ENCODE measurements around the gene SLC8B1. TPM values are rescaled to one million over a fixed set of nuclear protein-coding genes. Genes with fewer than 3 reads are reported as not detected.

Gene SLC8B1
- total RNA-seq, 1 donor = 19.5 TPM

DNA sequence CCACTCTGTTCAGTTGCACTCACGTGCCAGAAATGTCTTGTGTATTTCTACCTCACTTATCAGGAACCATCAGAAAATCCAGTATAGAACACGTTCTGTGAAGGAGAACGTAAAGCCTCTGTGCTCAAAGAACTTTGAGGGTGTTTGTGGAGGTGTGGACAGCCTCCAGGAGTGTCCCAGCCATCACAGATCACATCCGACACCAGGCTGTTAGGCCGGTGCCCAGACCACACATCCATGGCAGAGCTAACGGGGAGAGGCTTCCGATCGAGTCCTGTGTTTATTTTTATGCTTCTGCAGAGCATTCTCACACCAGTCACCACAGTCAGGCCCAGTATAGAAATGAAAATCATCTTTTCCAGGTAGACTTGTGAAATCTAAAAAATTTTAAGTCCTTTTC lies 60.1 kb downstream of the SLC8B1 start:
- TF ChIP-seq, protein P1, sequence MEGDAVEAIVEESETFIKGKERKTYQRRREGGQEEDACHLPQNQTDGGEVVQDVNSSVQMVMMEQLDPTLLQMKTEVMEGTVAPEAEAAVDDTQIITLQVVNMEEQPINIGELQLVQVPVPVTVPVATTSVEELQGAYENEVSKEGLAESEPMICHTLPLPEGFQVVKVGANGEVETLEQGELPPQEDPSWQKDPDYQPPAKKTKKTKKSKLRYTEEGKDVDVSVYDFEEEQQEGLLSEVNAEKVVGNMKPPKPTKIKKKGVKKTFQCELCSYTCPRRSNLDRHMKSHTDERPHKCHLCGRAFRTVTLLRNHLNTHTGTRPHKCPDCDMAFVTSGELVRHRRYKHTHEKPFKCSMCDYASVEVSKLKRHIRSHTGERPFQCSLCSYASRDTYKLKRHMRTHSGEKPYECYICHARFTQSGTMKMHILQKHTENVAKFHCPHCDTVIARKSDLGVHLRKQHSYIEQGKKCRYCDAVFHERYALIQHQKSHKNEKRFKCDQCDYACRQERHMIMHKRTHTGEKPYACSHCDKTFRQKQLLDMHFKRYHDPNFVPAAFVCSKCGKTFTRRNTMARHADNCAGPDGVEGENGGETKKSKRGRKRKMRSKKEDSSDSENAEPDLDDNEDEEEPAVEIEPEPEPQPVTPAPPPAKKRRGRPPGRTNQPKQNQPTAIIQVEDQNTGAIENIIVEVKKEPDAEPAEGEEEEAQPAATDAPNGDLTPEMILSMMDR (IDR thresholded peaks at IDR 0.05; ENCODE audit: extremely low read depth, low read depth, low read length) = no peak
- no peak for DNase-seq (ENCODE audit: insufficient read length, low spot score, missing footprints)
- H2AFZ ChIP-seq (ENCODE audit: low read length) = no peak overlapping the region

DNA sequence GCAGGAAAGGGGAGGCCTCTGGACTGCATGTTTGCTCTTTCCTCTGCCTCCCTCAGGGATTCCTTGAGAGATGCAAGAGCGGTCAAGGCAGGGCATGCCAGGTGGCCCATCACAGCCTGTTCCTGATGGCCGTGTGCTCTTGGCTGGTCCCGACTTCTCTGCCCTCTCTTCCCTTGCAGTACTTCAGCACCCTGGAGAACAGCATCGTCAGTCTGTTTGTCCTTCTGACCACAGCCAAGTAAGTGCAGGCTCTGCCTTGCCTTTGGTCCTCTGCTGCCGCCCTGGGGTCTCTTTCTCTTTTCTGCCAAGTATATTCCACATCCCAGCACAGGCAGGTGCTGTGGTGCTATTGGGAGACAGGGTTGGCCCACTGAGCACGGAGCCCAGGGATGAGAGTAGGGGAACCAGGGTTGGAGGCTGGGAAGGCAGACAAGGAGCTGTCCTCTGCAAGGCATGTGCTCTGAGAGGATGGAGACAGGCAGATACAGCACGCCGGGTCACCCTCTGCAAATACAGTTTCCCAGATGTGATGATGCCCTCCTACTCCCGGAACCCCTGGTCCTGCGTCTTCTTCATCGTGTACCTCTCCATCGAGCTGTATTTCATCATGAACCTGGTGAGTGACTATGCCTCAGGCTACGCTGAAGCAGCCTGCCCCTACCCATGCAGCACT lies 61.7 kb downstream of the SLC8B1 start:
- Histone ChIP-seq H3K4me3 (ENCODE audit: insufficient read depth, low read length) (no peak overlapping the region), H3K27me3 (ENCODE audit: insufficient read depth, low read length) (no peaks in the 10 kb centered on the region), H3K79me2 (ENCODE audit: insufficient read depth, low read length) (no peaks in the 10 kb centered on the region), H3K4me2 (ENCODE audit: insufficient read depth, low read length) (no peak overlapping the region), H3K27ac (ENCODE audit: low read depth, low read length) (no peak overlapping the region), H3K9me3 (ENCODE audit: low read depth, low read length) (no peaks in the 10 kb centered on the region), H4K20me1 (ENCODE audit: insufficient read depth, low read length) (no peaks in the 10 kb centered on the region), H2AFZ (ENCODE audit: low read length) (no peak overlapping the region), H3K36me3 (ENCODE audit: insufficient read depth, low read length) (peaks cover 25% of the 10 kb centered on the region), H3K4me1 (ENCODE audit: insufficient read depth, low read length) (peaks cover 15% of the 10 kb centered on the region)
- TF ChIP-seq, protein P1 (IDR thresholded peaks at IDR 0.05; ENCODE audit: extremely low read depth, low read depth, low read length) = no peak
- no peak for DNase-seq (ENCODE audit: insufficient read length, low spot score, missing footprints)

More for the DNA sequence above, 60.1 kb downstream of the SLC8B1 start:
- H4K20me1 ChIP-seq (ENCODE audit: insufficient read depth, low read length) = no peaks in the 10 kb centered on the region
- H3K79me2 ChIP-seq (ENCODE audit: insufficient read depth, low read length) = no peaks in the 10 kb centered on the region
- peaks cover 15% of the 10 kb centered on the region for H3K4me1 ChIP-seq (ENCODE audit: insufficient read depth, low read length)
- H3K4me3 ChIP-seq (ENCODE audit: insufficient read depth, low read length) = no peak overlapping the region
- no peaks in the 10 kb centered on the region for H3K27me3 ChIP-seq (ENCODE audit: insufficient read depth, low read length)
- peaks cover 36% of the 10 kb centered on the region for H3K36me3 ChIP-seq (ENCODE audit: insufficient read depth, low read length)
- H3K9me3 ChIP-seq (ENCODE audit: low read depth, low read length) = no peaks in the 10 kb centered on the region
- H3K27ac ChIP-seq (ENCODE audit: low read depth, low read length) = no peak overlapping the region
- H3K4me2 ChIP-seq (ENCODE audit: insufficient read depth, low read length) = no peak overlapping the region

DNA sequence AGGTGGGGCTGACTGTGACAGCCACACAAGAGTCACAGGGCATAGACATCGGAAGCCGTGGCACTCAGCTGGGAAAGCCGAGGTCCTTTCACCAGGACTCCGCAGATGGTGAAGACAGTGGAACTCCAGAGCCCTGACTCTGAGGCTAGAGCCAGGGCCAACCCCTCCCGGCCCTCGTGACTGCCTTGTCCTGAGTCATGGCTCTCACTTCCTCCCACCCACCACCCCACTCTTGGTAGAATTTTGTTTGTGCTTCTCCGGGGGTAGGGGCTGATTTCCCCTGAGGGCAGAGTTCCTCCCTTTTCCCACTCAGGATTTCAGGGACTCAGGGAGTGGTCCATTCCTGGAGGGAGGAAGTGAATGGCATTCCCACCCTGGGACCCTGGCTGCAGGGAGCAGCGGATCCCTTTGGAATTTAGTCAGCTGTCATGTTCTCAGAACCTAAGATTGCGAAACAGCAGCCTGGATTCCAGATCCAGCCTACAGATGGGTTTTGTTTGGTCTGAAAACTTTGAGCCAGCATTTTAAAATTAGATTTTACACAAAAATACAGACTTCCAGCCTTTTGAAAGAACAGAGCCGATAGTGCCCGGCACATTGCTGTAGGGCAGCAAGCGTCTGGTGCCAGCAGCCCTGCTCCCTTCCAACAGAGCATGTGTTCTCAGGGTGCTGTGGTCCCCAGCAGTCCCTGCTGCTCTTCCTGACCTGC lies 62.9 kb downstream of the SLC8B1 start:
- no peaks in the 10 kb centered on the region for H3K27me3 ChIP-seq (ENCODE audit: insufficient read depth, low read length)
- TF ChIP-seq, protein P1 (IDR thresholded peaks at IDR 0.05; ENCODE audit: extremely low read depth, low read depth, low read length) = no peak
- H3K4me1 ChIP-seq (ENCODE audit: insufficient read depth, low read length) = peaks cover 15% of the 10 kb centered on the region
- peak; percentile 99 for DNase-seq (ENCODE audit: insufficient read length, low spot score, missing footprints)
- H3K9me3 ChIP-seq (ENCODE audit: low read depth, low read length) = no peaks in the 10 kb centered on the region
- no peaks in the 10 kb centered on the region for H3K79me2 ChIP-seq (ENCODE audit: insufficient read depth, low read length)
- H3K27ac ChIP-seq (ENCODE audit: low read depth, low read length) = peak overlapping the region; percentile 76
- peak overlapping the region; percentile 51 for H3K4me3 ChIP-seq (ENCODE audit: insufficient read depth, low read length)
- H2AFZ ChIP-seq (ENCODE audit: low read length) = peak overlapping the region; percentile 66
- peak overlapping the region; percentile 79 for H3K4me2 ChIP-seq (ENCODE audit: insufficient read depth, low read length)
- no peaks in the 10 kb centered on the region for H4K20me1 ChIP-seq (ENCODE audit: insufficient read depth, low read length)
- H3K36me3 ChIP-seq (ENCODE audit: insufficient read depth, low read length) = peaks cover 15% of the 10 kb centered on the region

DNA sequence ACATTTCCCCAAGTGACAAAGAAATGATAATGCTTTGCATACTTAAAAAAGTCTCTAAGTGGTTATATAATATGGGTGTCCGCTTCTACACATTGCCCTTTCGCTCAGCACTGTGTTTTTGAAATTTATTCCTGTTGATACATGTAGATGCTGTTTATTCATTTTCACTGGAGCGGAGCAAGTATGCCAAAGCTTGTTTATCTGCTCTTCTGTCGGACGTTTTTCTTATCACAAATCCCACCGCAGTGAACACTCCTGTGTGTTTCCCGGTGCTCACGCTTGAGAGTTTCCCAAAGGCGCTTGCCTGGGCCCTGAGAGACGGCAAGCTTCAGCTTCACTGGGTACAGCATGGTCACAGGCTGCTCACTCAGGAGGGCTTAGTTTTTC lies 63.5 kb downstream of the SLC8B1 start:
- Histone ChIP-seq H3K9me3 (ENCODE audit: low read depth, low read length) (no peaks in the 10 kb centered on the region), H4K20me1 (ENCODE audit: insufficient read depth, low read length) (no peaks in the 10 kb centered on the region), H3K4me3 (ENCODE audit: insufficient read depth, low read length) (peak overlapping the region; percentile 51), H3K27ac (ENCODE audit: low read depth, low read length) (peak overlapping the region; percentile 76), H3K27me3 (ENCODE audit: insufficient read depth, low read length) (no peaks in the 10 kb centered on the region), H3K79me2 (ENCODE audit: insufficient read depth, low read length) (no peaks in the 10 kb centered on the region), H3K4me2 (ENCODE audit: insufficient read depth, low read length) (peak overlapping the region; percentile 79), H3K36me3 (ENCODE audit: insufficient read depth, low read length) (peaks cover 15% of the 10 kb centered on the region), H3K4me1 (ENCODE audit: insufficient read depth, low read length) (peaks cover 15% of the 10 kb centered on the region), H2AFZ (ENCODE audit: low read length) (peak overlapping the region; percentile 66)
- no peak for DNase-seq (ENCODE audit: insufficient read length, low spot score, missing footprints)
- TF ChIP-seq, protein P1 (IDR thresholded peaks at IDR 0.05; ENCODE audit: extremely low read depth, low read depth, low read length) = no peak
